ENCODE measurements around the gene SHKBP1.

- TF ChIP-seq CTCF (IDR thresholded peaks at IDR 0.05; ENCODE audit: low read depth, low read length, missing input control): no peak
- TF ChIP-seq SP1 (IDR thresholded peaks at IDR 0.05): no peak
- TF ChIP-seq ATF3 (IDR thresholded peaks at IDR 0.05): no peak
- TF ChIP-seq TAF1 (conservative IDR thresholded peaks at IDR 0.05): no peak
- no peak for TF ChIP-seq HNF4G (IDR thresholded peaks at IDR 0.05)
- TF ChIP-seq REST (IDR thresholded peaks at IDR 0.05): no peak
- TF ChIP-seq GABPA (IDR thresholded peaks at IDR 0.05 in 1 of 2, conservative IDR thresholded peaks at IDR 0.05 in 1 of 2): no peak
- TF ChIP-seq RAD21 (IDR thresholded peaks at IDR 0.05): no peak
Measured at GRCh38 chr19:40594255-40594654, 17.6 kb downstream of the SHKBP1 start.
